H1 (cell line): ENCODE data around the gene MYLK. TPM values are rescaled to one million over a fixed set of nuclear protein-coding genes. Genes with fewer than 3 reads are reported as not detected.

Experiments used
- CTCF ChIA-PET: fragments of 300-600 bp; sonication (Branson Sonifier 250); formaldehyde crosslinking; loops from one replicate; lab custom pipeline; 2021; ENCODE audit not compliant: partially characterized antibody; lab: Charles Lee
- POLR2A ChIA-PET: fragments of 300-600 bp; sonication (Branson Sonifier 250); formaldehyde crosslinking; loops from one replicate; lab custom pipeline; 2021; ENCODE audit warnings: inconsistent platforms; ENCODE audit not compliant: partially characterized antibody; lab: Charles Lee
- DNase-seq, 2 experiments: peaks; one replicate each; pipeline versions ENCODE4 v3.0.0 to v3.0.0-alpha.2; 2010 to 2022; ENCODE audit warnings: low spot score in 2 of 2, low read depth in 1 of 2, mixed read lengths in 1 of 2
- FAIRE-seq: peaks from 2 replicates; lab custom pipeline; 2011; peaks lifted over from hg19 to GRCh38; lab: Jason Lieb, UNC
- H2AFZ ChIP-seq: 2 replicates; pipeline ENCODE4 v1.8.1; 2012; ENCODE audit warnings: low read length, inconsistent platforms
- H2AK5ac ChIP-seq: 2 replicates; pipeline ENCODE4 v1.6.1; 2013; ENCODE audit warnings: low read depth, low read length
- H2BK120ac ChIP-seq: replicated peaks from 2 replicates; pipeline ENCODE3; 2013; ENCODE audit warnings: low read depth, low read length, inconsistent platforms
- H2BK12ac ChIP-seq: 2 replicates; pipeline ENCODE4 v1.6.1; 2013; ENCODE audit warnings: low read depth, low read length
- H2BK15ac ChIP-seq: 2 replicates; pipeline ENCODE4 v1.6.1; 2013; ENCODE audit warnings: low read length
- H2BK20ac ChIP-seq: 2 replicates; pipeline ENCODE4 v1.6.1; 2013; ENCODE audit warnings: low read length
- H2BK5ac ChIP-seq: 2 replicates; pipeline ENCODE4 v1.6.1; 2013; ENCODE audit warnings: low read depth, low read length
- H3K14ac ChIP-seq: 2 replicates; pipeline ENCODE4 v1.6.1; 2013; ENCODE audit warnings: inconsistent platforms; ENCODE audit not compliant: insufficient read length
- H3K18ac ChIP-seq: 2 replicates; pipeline ENCODE4 v1.6.1; 2013; ENCODE audit warnings: low read length; ENCODE audit errors: extremely low read depth
- H3K23ac ChIP-seq: 2 replicates; pipeline ENCODE4 v1.6.1; 2013; ENCODE audit warnings: inconsistent platforms; ENCODE audit not compliant: insufficient read length
- H3K23me2 ChIP-seq: 2 replicates; pipeline ENCODE4 v1.6.1; 2013; ENCODE audit warnings: low read depth, low read length
- H3K27ac ChIP-seq: 2 replicates; pipeline ENCODE4 v1.6.1; 2011; ENCODE audit warnings: low read depth, low read length, inconsistent platforms
- H3K27me3 ChIP-seq, 4 experiments: replicated peaks in 1 of 4; 1 replicate in 1 of 4; 2 replicates in 3 of 4; pipeline versions ENCODE4 v1.6.1 to v1.8.1; 2011 to 2013; ENCODE audit warnings: low read length in 3 of 4, mild to moderate bottlenecking in 3 of 4, inconsistent platforms in 2 of 4, mixed read lengths in 2 of 4, moderate library complexity in 1 of 4; ENCODE audit not compliant: control insufficient read depth in 3 of 4, insufficient read depth in 3 of 4; ENCODE audit errors: extremely low read depth in 1 of 4
- H3K36me3 ChIP-seq, 4 experiments: 2 replicates each; pipeline versions ENCODE4 v1.6.1 to v1.8.1; 2011 to 2013; ENCODE audit warnings: mild to moderate bottlenecking in 4 of 4, low read length in 3 of 4, moderate library complexity in 2 of 4, control low read depth in 1 of 4, inconsistent platforms in 1 of 4; ENCODE audit not compliant: insufficient read depth in 4 of 4, control insufficient read depth in 2 of 4
- H3K4ac ChIP-seq: replicated peaks from 2 replicates; pipeline ENCODE3; 2013; ENCODE audit warnings: low read length, low read depth, mixed read lengths, inconsistent platforms; ENCODE audit not compliant: insufficient read length
- H3K4me1 ChIP-seq, 4 experiments: replicated peaks in 1 of 4; 1 replicate in 1 of 4; 2 replicates in 3 of 4; pipeline versions ENCODE4 v1.6.1 to v1.8.1; 2011 to 2013; ENCODE audit warnings: low read length in 3 of 4, inconsistent platforms in 2 of 4, mixed read lengths in 1 of 4; ENCODE audit not compliant: insufficient read depth in 4 of 4, control insufficient read depth in 3 of 4
- H3K4me2 ChIP-seq, 2 experiments: 2 replicates each; pipeline versions ENCODE4 v1.6.1 to v1.8.1; 2011 to 2013; ENCODE audit warnings: low read depth in 2 of 2, low read length in 2 of 2, control low read depth in 1 of 2, inconsistent platforms in 1 of 2, mild to moderate bottlenecking in 1 of 2; ENCODE audit not compliant: insufficient read depth in 1 of 2
- H3K4me3 ChIP-seq, 4 experiments: fragments of 200-600, 300-600 bp in 1 of 4; sonication (generic), shearing (Covaris generic), sonication (Bioruptor Twin) in 1 of 4; 2 replicates each; pipeline versions ENCODE4 v1.5.1 to v1.8.1; 2011 to 2016; ENCODE audit warnings: low read length in 4 of 4, low read depth in 3 of 4, control low read depth in 2 of 4, inconsistent platforms in 2 of 4, mild to moderate bottlenecking in 2 of 4, mixed read lengths in 1 of 4, moderate library complexity in 1 of 4; ENCODE audit not compliant: insufficient read depth in 2 of 4; ENCODE audit errors: extremely low read depth in 1 of 4
- H3K56ac ChIP-seq: replicated peaks from 2 replicates; pipeline ENCODE3; 2013; ENCODE audit warnings: low read depth, mild to moderate bottlenecking, mixed read lengths, low read length, inconsistent platforms; ENCODE audit not compliant: insufficient read length
- H3K79me1 ChIP-seq: 2 replicates; pipeline ENCODE4 v1.6.1; 2013; ENCODE audit warnings: low read depth, low read length, control low read depth
- H3K79me2 ChIP-seq, 2 experiments: 2 replicates each; pipeline versions ENCODE4 v1.6.1 to v1.8.1; 2012 to 2013; ENCODE audit warnings: low read length in 2 of 2, mild to moderate bottlenecking in 2 of 2, inconsistent platforms in 1 of 2; ENCODE audit not compliant: insufficient read depth in 2 of 2, control insufficient read depth in 1 of 2
- H3K9ac ChIP-seq, 4 experiments: replicated peaks in 1 of 4; 1 replicate in 1 of 4; 2 replicates in 3 of 4; pipeline versions ENCODE4 v1.6.1 to v1.8.1; 2011 to 2013; ENCODE audit warnings: low read depth in 3 of 4, low read length in 3 of 4, control low read depth in 2 of 4, mild to moderate bottlenecking in 2 of 4, moderate library complexity in 2 of 4, inconsistent platforms in 1 of 4; ENCODE audit errors: extremely low read depth in 1 of 4
- H3K9me3 ChIP-seq, 2 experiments: 2 replicates each; pipeline versions ENCODE4 v1.6.1 to v1.8.1; 2012 to 2013; ENCODE audit warnings: mild to moderate bottlenecking in 2 of 2, moderate library complexity in 2 of 2, control low read depth in 1 of 2, inconsistent platforms in 1 of 2, low read depth in 1 of 2, low read length in 1 of 2, mixed read lengths in 1 of 2; ENCODE audit not compliant: insufficient read depth in 2 of 2
- H4K20me1 ChIP-seq, 2 experiments: replicated peaks in 1 of 2; 2 replicates each; pipeline versions ENCODE3 to v1.8.1; 2011 to 2013; ENCODE audit warnings: inconsistent platforms in 2 of 2, low read length in 2 of 2, mild to moderate bottlenecking in 1 of 2; ENCODE audit not compliant: insufficient read depth in 2 of 2, control insufficient read depth in 1 of 2
- H4K5ac ChIP-seq: 2 replicates; pipeline ENCODE4 v1.6.1; 2013; ENCODE audit warnings: low read length, low read depth, mixed read lengths, inconsistent platforms; ENCODE audit not compliant: insufficient read length
- H4K8ac ChIP-seq: 2 replicates; pipeline ENCODE4 v1.8.0; 2013; ENCODE audit warnings: mild to moderate bottlenecking, moderate library complexity, low read length, inconsistent platforms; ENCODE audit not compliant: insufficient read depth; ENCODE audit errors: extremely low read depth
- H4K91ac ChIP-seq: replicated peaks from 2 replicates; pipeline ENCODE3; 2013; ENCODE audit warnings: low read length, mixed read lengths, inconsistent platforms; ENCODE audit not compliant: insufficient read length
- ASH2L ChIP-seq: fragments of 200-600, 300-600 bp; sonication (generic); IDR thresholded peaks from one replicate; pipeline ENCODE4 v1.7.1; 2017; ENCODE audit warnings: low read length
- CBX8 ChIP-seq: fragments of 300-800, 300-1000 bp; sonication (generic); IDR thresholded peaks from 2 replicates; pipeline ENCODE4 v1.7.1; 2016; ENCODE audit warnings: low read depth, low read length, borderline replicate concordance
- EGR1 ChIP-seq: IDR thresholded peaks from 2 replicates; pipeline ENCODE4 v1.6.1; 2011; ENCODE audit warnings: low read depth, low read length, borderline replicate concordance
- JUND ChIP-seq: IDR thresholded peaks from 2 replicates; pipeline ENCODE4 v1.6.1; 2011; ENCODE audit warnings: mild to moderate bottlenecking, improper control_type of control experiment, low read length
- MAFK ChIP-seq: IDR thresholded peaks from 2 replicates; pipeline ENCODE4 v1.6.1; 2012; ENCODE audit warnings: low read depth, mild to moderate bottlenecking, improper control_type of control experiment, low read length
- MAX ChIP-seq: IDR thresholded peaks from 2 replicates; pipeline ENCODE4 v1.6.1; 2012; ENCODE audit warnings: inconsistent platforms
- RXRA ChIP-seq: IDR thresholded peaks from 2 replicates; pipeline ENCODE4 v1.6.1; 2011; ENCODE audit warnings: low read depth, mild to moderate bottlenecking, low read length, moderate library complexity; ENCODE audit not compliant: insufficient read depth
- SP1 ChIP-seq: IDR thresholded peaks from 2 replicates; pipeline ENCODE4 v1.6.1; 2011; ENCODE audit warnings: low read depth, low read length
- SP2 ChIP-seq: IDR thresholded peaks from 2 replicates; pipeline ENCODE4 v1.6.1; 2012; ENCODE audit warnings: mild to moderate bottlenecking, low read length, inconsistent platforms
- TAF7 ChIP-seq: optimal IDR thresholded peaks from 2 replicates; pipeline ENCODE3; 2011; ENCODE audit warnings: low read depth, mild to moderate bottlenecking, inconsistent platforms, low read length, moderate library complexity, borderline replicate concordance
- TBP ChIP-seq: IDR thresholded peaks from 2 replicates; pipeline ENCODE4 v1.6.1; 2011; ENCODE audit warnings: low read depth, low read length, improper control_type of control experiment
- TCF12 ChIP-seq: IDR thresholded peaks from 2 replicates; pipeline ENCODE4 v1.6.1; 2011; ENCODE audit warnings: low read depth, mild to moderate bottlenecking, low read length
- WGBS, 2 experiments: shearing (Covaris generic) in 1 of 2; methylation state at CpG; one replicate each; pipeline versions ENCODE4 v1.1.6 to v1.1.7; 2013 to 2015; ENCODE audit warnings: low lambda C conversion rate in 2 of 2, mixed read lengths in 2 of 2, inconsistent platforms in 1 of 2, low coverage in 1 of 2, missing lambda C conversion rate in 1 of 2; ENCODE audit not compliant: insufficient replicate concordance in 2 of 2, insufficient coverage in 1 of 2, insufficient read length in 1 of 2; ENCODE audit errors: extremely low coverage in 1 of 2, missing lambda C conversion rate in 1 of 2; 5-methylcytosine and 5-hydroxymethylcytosine counted together
- polyA plus RNA-seq, 7 experiments: library from polyadenylated mRNA; depleted of rRNA in 3 of 7; stranded (reverse) in 5 of 7; unstranded in 2 of 7; fragments of >200 nt in 5 of 7; fragments of 200-250 nt in 2 of 7; gene quantifications; 1 replicate in 5 of 7; 2 replicates in 1 of 7; 4 replicates in 1 of 7; pipeline versions ENCODE4 v1.2.1 to v1.2.3, GENCODE V29; 2011 to 2013; ENCODE audit warnings: missing spikeins in 2 of 7, mixed read lengths in 2 of 7
- total RNA-seq: library from RNA; stranded (reverse); fragmentation: NEBNext Ultra II Directional; extraction: Animal tissue kit (Norgen Biotek cat#: 25700); gene quantifications from 2 replicates; pipeline ENCODE4 v1.2.1, GENCODE V29; 2021

Gene MYLK
- total and polyA plus RNA-seq, 2 of the 8 experiments (the other 6 are each of a cell fraction or from before 2014, with no cell fraction given), result 11.6 to 21.3 TPM

GRCh38 chr3:123734527-123734902 lies 149.6 kb downstream of the MYLK start:
- Histone ChIP-seq H2BK20ac (no peak overlapping the region), H3K79me2 (no peaks in the 10 kb centered on the region), H3K23me2 (no peaks in the 10 kb centered on the region), H2BK15ac (no peak overlapping the region), H3K4me1 (no peaks in the 10 kb centered on the region), H3K36me3 (no peaks in the 10 kb centered on the region), H4K5ac (no peak overlapping the region), H2AFZ (no peak overlapping the region), H4K91ac (no peak overlapping the region), H4K8ac (no peak overlapping the region), H3K9me3 (no peaks in the 10 kb centered on the region), H3K18ac (no peak overlapping the region), H3K9ac (no peak overlapping the region), H3K4me3 (no peak overlapping the region), H3K4me2 (no peak overlapping the region), H3K4ac (no peak overlapping the region), H2AK5ac (no peak overlapping the region), H2BK5ac (no peak overlapping the region), H3K27me3 (no peaks in the 10 kb centered on the region), H2BK12ac (no peak overlapping the region), H3K56ac (no peak overlapping the region), H4K20me1 (no peaks in the 10 kb centered on the region), H3K14ac (no peak overlapping the region), H2BK120ac (no peak overlapping the region), H3K79me1 (no peaks in the 10 kb centered on the region), H3K23ac (no peak overlapping the region), H3K27ac (no peak overlapping the region)
- TF ChIP-seq TAF7 (no peak), CBX8 (no peak), RXRA (no peak), TCF12 (no peak), EGR1 (no peak), MAX (no peak), ASH2L (no peak), JUND (no peak), MAFK (no peak), SP1 (no peak), TBP (no peak), SP2 (no peak)
- ChIA-PET POLR2A (no interaction called here), CTCF (interaction anchor here (1.3 to 2.5 kb wide), 2 partner anchors 11 kb away, joined by 3 to 21 read pairs; no protein-coding TSS in a partner anchor)
- FAIRE-seq, result no peak
- DNase-seq, result no peak
- WGBS, 2 experiments, result 77% methylated on average over 6 of the region's 6 CpGs; no CpG with 5 or more reads in 1 of the 2 experiments
